C4-2B (cell line): ENCODE data around the gene KIF21A.

Experiments used
- CTCF ChIP-seq: fragments of 450-650 bp; conservative IDR thresholded peaks from 2 replicates; pipeline ENCODE4 v1.5.1; 2017; ENCODE audit warnings: mild to moderate bottlenecking
- ZFX ChIP-seq: fragments of 450-650 bp; IDR thresholded peaks from 2 replicates; pipeline ENCODE4 v1.6.1; 2017

GRCh38 chr12:39393890-39394289 is 49.0 kb downstream of the KIF21A start:
- TF ChIP-seq CTCF (no peak), ZFX (no peak)
